Measurements from ENCODE around the gene DSCAML1.

The DSCAML1 gene

GRCh38 chr11:117720061-117720511 is 76.9 kb downstream of the DSCAML1 start:
- DNase-seq = no peak

- DNase-seq = no peak
Observed at GRCh38 chr11:117719480-117719879, 77.5 kb downstream of the DSCAML1 start.

GRCh38 chr11:117717485-117718314 is 79.3 kb downstream of the DSCAML1 start:
- DNase-seq = peak; percentile 48

GRCh38 chr11:117716521-117717440 is 80.2 kb downstream of the DSCAML1 start:
- no peak for DNase-seq

GRCh38 chr11:117715801-117716200 is 81.2 kb downstream of the DSCAML1 start:
- no peak for DNase-seq

- DNase-seq = no peak
Observed at GRCh38 chr11:117713538-117713991, 83.5 kb downstream of the DSCAML1 start.

- DNase-seq = no peak
Observed at GRCh38 chr11:117712530-117712929, 84.5 kb downstream of the DSCAML1 start.

GRCh38 chr11:117711331-117711730 is 85.7 kb downstream of the DSCAML1 start:
- no peak for DNase-seq

- no peak for DNase-seq
Observed at GRCh38 chr11:117710211-117710610, 86.8 kb downstream of the DSCAML1 start.

GRCh38 chr11:117706322-117706814 is 90.6 kb downstream of the DSCAML1 start:
- no peak for DNase-seq

- DNase-seq = no peak
Observed at GRCh38 chr11:117705866-117706265, 91.2 kb downstream of the DSCAML1 start.

GRCh38 chr11:117704395-117705100 is 92.5 kb downstream of the DSCAML1 start:
- DNase-seq = no peak

GRCh38 chr11:117702946-117703598 is 93.9 kb downstream of the DSCAML1 start:
- DNase-seq = no peak

GRCh38 chr11:117701781-117702180 is 95.2 kb downstream of the DSCAML1 start:
- no peak for DNase-seq

GRCh38 chr11:117700551-117700950 is 96.5 kb downstream of the DSCAML1 start:
- DNase-seq = no peak

GRCh38 chr11:117697319-117697718 is 99.7 kb downstream of the DSCAML1 start:
- no peak for DNase-seq

GRCh38 chr11:117696540-117696939 is 100.5 kb downstream of the DSCAML1 start:
- no peak for DNase-seq

GRCh38 chr11:117693344-117693743 is 103.7 kb downstream of the DSCAML1 start:
- no peak for DNase-seq

GRCh38 chr11:117691516-117691915 is 105.5 kb downstream of the DSCAML1 start:
- DNase-seq = no peak

- DNase-seq = no peak
Observed at GRCh38 chr11:117691218-117691514, 105.8 kb downstream of the DSCAML1 start.

GRCh38 chr11:117690484-117691217 is 106.4 kb downstream of the DSCAML1 start:
- no peak for DNase-seq

All from NCI-H226 (cell line).